Endothelial cell of hepatic sinusoid (primary cell): ENCODE measurements around the gene ASS1.

Experiments
- in situ Hi-C: cut with HindIII; loops from 2 replicates; pipeline ENCODE4 v1.10.0; 2017; ENCODE audit warnings: low sequenced_read_pairs

ASS1 gene

DNA sequence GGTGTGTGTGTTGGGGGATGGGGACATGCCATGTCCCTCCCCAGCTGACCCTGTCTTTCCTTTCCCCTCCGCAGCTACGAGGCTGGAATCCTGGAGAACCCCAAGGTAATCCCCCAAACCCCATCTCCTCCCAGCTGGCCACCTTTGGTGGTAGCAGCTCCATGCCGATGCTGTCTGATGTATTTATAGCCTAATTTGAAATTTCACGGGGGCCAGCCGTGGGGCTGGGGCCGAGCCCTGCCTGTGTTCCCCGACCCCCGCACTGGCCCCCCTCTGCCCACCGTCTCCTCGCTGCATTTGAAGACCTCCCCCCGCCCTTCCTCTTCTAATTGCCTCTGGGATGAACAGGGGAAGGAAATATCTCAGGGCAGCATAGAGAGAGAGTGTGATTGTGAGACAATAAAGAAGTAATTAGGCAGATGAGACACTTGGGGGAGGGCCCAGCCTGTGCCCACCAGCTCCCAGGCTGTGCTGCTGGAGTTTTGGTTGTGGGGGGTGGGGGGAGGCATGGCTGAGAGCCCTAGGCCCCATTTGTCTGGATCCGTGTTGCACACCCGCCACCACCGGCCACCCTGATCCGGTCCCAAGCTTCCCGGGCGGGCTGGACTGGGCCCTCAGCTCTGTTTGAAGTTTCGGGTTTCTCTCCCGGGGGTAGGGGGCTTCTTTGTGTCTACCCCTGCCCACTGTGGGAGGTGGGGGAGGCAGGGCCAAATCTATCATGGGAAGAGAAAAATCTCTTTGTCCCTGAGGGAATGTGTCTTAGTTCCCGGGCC, 26.8 kb downstream of the ASS1 start:
- in situ Hi-C loops: loop anchor here (5.0 kb wide), 2 partner anchors 136 to 226 kb away; no protein-coding TSS in a partner anchor

DNA sequence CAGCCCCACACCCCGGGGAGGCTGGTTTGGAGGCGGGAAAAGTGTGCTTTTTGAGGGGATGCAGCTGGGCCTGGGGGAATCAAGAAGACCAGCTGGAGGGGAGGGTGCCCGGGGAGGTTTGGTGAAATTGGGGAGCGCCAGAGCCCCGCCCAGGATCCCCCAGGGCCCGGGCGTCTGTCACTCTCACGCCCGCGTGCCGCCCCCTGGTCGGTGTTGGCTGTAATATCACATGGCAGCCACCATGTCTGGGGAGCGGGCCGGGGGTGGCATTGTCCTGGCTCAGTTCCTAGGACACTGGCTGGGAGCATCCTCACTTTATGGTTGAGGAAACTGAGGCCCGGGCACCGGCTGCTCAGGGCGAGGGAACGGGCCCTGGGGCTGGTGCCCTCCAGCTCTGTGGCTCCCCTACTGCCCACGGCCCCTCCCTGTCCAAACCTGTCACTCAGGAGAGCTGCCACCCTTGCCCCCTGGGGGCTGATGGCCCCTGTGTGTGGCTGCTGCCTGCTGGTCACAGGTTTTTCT, 27.5 kb downstream of the ASS1 start:
- in situ Hi-C loops: loop anchor here (5.0 kb wide), 2 partner anchors 135 to 225 kb away; no protein-coding TSS in a partner anchor

DNA sequence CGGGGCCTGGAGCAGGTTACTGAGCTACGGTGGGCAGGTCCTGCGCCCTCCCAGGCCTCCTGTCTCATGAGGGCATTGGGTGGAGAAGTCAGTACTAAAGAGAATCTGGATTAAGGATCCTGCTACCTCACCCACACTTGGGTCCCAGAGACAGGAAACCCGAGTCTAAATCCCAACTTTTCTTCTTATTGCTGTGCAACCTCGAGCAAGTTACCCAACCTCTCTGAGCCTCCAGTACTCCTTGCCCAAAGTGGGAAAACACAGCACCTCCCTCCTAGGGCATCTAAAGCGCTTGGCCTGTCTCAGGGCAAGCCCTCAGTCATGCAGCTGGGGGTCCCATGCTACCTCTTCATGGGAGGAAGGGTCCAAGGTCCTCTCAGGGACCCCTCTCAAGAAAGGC, 28.2 kb downstream of the ASS1 start:
- in situ Hi-C loops: loop anchor here (5.0 kb wide), 2 partner anchors 134 to 224 kb away; no protein-coding TSS in a partner anchor

DNA sequence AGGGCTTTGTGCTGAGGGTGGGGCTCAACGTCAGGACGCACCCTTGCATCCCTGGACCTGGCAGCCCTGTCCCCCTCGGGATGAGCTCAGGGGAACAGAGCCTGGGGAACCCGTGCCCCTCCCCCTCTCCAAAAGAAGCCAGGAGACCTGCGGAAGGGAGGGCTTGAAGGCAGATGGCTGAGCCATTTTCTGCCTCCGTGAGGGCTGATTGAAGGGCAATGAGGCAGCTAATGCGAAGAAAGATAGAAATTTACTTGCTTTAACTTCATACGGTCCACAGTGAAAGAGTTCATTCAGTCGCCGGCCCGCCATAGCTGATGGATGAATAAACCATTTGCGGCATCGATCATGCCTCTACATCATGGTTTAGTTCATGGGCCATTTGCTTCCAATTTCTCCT, 28.8 kb downstream of the ASS1 start:
- in situ Hi-C loops: loop anchor here (5.0 kb wide), 2 partner anchors 134 to 224 kb away; no protein-coding TSS in a partner anchor

DNA sequence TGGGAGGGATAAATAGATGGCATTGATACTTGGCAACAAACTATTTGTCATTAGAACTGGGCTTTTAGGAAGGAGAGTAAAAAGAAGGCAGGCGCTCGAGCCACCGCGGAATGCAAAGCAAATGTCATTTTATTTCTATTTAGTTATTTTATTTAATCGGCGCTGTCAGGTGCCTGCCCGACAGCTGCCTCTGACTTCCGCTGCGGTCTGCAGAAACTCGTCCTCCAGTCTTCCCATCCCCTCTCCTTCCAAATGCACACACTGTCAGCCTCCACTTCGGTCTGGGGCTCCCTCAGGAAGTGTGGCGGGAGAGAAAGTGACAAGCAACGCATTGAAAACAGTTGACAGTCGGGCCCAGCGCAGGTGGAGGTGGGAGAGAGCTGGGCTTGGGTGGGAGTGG, 29.3 kb downstream of the ASS1 start:
- in situ Hi-C loops: loop anchor here (5.0 kb wide), 2 partner anchors 133 to 223 kb away; no protein-coding TSS in a partner anchor

DNA sequence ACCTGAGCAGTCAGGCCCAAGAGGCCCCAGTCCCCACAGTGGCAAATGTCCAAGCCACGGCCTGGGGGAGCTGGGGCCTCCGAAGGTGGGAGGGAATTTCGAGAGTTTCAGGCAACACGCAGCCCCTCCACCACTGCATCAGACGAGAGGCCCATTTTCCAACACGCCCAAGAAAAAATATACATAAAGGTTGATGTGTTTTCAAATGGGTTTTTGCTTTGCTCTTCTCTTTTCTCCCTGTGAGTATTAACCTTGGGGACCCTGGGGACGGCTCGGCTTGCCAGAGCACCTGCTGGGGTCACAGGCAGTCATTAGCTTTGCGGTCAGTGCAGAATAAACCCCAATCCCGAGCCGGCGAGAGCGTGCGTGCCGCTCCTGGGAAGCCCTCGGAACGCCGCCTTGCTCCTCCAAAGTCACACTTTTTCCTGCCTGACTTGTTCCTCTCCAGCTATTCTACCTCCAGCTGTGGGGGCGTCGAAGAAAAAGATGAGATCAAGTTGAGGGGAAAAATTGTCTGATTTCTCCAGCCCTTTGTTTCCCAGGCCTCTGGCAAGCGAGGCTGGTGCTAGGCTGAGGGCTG, 31.5 kb downstream of the ASS1 start:
- in situ Hi-C loops: no loop called here

DNA sequence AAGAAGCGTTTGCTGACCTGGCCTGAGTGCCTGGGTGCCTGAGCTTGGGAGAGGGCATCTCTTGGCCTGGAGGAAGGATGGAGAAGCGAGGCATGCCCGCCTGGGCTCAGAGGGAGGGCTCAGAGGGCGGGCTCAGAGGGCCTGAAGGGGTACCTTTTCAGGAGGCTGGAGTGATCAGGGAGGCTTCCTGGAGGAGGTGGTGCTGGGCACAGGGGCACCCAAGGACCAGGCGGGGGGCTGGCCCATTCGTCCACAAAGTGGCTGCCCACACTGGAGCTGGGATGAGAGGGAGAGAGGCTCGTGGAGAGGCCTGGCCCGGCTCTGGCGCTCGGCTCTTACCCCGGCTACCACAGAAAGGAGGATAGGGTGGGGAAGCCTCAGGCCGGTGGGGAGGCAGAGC, 32.8 kb downstream of the ASS1 start:
- in situ Hi-C loops: no loop called here

DNA sequence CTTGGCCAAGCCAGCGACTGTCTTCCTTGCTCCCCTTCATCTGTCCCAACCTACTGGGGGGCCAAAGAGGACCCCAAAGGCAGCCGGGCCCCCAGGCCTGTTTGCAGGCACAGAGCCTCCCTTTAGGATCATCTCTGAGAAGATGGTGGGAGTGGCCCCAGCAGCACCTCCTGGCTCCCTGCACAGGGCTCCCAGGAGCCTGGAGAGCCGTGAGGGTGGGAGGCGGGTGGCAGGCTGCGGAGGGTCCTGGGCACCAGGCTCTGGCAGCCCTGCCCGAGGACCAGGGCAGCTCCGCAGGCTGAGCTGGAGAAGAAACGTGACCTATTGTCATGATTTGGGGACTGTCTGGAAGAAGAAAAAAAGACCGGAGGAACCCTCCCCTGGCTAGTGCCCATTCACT, 33.4 kb downstream of the ASS1 start:
- in situ Hi-C loops: no loop called here

DNA sequence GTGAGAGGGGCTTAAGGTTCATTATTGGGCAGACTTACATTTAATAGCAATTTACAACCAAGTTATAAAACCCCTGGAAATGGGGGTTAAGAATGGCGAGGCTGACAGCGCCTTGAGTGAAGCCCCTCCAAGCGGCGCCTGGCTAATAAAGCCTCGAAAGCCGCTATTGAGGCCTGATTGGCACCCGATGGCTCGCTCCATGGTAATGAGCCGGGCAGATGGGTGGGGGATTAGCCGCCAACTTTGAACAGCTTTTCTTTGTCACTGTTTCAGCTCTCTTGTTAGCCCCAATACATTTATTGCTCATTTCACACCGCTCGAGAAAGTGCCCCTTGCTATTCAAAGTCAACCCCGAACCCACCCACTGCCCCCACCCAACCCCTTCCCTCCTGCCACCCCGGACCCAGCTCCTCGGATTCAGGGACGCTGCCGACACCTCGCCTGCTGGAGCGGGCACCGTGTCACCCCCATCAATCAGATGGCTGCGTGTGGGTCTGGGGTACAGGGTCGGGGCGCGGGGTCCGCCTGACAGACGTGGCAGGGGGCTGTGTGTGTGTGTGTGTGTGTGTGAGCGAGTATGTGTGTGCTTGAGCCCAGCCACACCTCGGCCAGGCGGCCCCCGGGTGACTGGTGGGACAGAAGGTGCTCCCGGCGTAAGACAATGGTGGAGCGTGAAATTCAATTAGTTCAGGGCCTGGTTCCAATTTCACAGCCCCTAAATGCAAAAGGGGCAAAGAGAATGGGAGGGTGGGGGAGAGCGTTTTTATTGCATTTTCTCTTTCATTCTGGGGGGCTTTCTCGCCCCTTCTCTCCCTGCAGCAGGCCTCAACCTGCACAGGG, 34.2 kb downstream of the ASS1 start:
- in situ Hi-C loops: no loop called here

DNA sequence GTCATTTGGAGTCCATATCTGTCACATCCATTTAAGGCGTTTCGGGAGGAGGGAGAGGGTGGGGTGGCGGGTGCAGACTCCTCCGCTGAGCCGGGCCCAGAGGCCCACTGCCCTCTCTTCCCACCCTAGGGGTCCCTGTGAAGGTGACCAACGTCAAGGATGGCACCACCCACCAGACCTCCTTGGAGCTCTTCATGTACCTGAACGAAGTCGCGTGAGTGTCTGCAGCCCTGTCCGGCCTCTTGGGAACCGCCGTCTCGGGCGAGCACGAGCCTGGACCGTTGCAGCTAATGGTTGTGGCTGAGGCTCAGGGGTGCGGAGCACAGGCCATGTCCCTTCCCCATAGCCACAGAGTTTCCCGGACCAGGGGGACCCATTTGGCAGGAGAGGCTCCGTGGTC, 34.8 kb downstream of the ASS1 start:
- in situ Hi-C loops: no loop called here

DNA sequence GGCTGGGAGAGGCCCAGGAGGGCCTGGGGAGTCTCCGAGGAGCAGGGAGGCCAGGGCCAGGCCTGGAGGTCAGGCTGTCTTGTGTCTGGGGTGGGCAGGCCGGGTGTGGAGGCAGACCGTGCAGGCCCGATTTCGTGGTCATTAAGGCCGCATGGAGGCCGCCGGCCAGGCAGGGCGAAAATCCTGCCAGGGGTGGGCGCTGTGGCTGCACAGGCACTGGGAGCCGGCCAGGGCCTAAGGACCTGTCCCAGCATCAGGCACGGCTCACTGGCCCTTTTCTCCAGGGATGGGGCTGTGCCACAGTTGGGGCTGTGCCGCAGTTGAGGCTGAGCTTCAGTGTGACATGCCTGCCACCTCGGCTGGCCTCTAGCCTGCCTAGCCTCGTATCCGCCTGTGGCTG, 35.9 kb downstream of the ASS1 start:
- in situ Hi-C loops: no loop called here

DNA sequence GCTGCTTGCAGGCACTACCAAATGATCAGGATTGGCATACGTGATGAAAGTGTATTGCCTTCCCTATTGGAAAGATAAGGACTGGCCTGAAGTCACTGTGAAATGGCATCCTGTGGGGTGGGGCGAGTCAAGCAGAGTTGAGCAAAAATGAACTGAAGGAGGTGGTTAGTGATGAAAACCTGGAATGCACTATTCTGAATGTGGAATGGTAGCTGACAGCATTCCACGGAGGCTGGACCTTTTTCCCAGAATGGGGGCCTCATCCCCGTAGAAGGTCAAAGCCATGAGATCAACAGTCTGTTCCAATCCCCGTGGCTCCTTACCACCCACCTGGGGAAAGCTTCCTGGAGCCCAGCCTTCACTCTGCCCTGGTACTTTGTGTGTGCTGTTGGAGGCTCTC, 37.7 kb downstream of the ASS1 start:
- in situ Hi-C loops: no loop called here

DNA sequence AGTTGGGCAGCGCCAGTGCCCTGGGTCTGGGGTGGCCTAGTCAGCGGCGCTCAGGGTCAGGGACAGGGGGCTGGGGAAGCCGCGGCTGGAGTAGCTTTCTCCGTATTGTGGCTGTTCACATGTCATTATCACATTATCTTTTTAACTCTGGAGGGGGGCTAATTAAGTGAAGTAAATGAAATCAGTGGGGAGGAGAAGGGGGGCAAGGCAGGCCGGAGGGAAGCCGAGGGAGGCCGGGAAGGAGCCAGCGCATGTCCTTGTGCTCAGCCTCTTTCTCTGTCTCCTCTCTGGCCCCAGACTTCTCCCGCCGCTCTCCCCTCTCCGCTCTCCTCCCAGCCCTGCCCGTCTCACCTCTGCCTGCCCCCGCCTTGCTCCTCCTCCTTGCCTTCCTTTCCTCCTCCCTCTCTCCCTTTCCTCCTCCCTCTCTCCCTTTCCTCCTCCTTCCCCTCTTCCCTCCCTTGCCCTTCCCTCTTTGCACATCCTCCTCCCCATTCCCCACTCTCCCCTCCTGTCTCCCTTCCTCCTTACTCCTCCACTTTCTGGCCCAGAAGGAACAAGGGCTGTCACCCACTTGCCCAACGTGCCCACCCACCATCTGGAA, 38.7 kb downstream of the ASS1 start:
- in situ Hi-C loops: no loop called here

DNA sequence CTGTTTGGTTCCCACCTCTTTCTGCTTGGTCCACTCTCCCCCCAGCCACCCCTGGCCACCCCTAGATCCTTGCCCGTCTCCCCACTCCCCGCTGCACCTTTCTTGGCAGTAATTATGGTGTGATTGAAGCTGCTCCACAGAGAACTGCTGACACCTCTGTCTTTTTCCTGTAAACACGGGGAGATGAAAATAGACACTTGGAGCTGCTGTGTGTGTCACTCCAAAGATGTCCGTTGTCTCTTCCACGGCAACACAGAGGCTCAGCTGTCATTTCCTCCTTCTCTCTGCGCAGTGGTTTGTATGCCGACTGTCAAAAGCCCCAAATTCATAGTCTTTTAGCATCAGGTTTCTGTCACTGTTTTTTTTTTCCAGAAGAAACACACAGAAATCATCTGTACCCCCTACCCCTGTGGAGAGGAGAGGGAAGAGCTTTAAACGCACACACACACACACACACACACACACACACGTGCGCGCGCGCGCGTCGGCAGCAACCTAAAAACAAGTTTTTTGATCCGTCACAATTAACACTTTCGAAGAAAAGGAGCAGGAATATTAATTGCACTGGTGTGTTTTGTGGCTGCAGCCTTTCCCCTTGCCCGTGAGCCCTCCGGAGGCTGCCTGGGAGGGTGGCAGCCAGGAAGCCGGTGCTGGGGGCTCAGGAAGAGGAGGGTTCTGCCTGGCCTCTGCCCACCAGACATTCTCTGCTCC, 39.8 kb downstream of the ASS1 start:
- in situ Hi-C loops: no loop called here

DNA sequence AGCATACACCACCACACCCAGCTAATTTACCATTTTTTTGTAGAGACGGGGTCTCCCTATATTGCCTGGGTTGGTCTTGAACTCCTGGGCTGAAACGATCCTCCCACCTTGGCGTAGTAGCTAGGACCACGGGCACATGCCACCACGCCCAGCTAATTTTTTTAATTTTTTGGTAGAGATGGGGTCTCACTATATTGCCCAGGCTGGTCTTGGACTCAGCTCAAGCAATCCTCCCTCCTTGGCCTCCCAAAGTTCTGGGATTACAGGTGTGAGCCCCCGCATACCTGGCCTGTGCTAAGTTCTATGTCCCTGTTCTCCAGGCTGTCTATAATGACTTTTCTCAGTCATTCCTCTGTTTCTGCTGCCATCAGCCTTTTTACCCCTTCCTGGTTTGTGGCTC, 41.3 kb downstream of the ASS1 start:
- in situ Hi-C loops: no loop called here

DNA sequence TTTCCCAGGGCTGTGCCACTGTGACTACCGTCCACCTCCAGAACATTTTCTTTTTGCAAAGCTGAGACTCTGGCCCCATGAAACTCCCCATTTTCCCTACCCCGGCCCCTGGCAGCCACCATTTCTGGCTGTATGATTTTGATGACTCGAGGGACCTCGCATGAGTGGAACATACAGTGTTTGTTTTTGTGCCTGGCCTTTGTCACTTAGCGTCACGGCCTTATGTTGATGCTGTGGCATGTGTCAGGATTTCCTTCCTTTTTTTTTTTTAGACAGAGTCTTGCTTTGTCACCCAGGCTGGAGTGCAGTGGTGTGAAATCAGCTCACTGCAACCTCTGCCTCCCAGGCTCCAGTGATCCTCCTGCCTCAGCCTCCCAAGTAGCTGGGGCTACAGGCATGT, 42.7 kb downstream of the ASS1 start:
- in situ Hi-C loops: no loop called here

DNA sequence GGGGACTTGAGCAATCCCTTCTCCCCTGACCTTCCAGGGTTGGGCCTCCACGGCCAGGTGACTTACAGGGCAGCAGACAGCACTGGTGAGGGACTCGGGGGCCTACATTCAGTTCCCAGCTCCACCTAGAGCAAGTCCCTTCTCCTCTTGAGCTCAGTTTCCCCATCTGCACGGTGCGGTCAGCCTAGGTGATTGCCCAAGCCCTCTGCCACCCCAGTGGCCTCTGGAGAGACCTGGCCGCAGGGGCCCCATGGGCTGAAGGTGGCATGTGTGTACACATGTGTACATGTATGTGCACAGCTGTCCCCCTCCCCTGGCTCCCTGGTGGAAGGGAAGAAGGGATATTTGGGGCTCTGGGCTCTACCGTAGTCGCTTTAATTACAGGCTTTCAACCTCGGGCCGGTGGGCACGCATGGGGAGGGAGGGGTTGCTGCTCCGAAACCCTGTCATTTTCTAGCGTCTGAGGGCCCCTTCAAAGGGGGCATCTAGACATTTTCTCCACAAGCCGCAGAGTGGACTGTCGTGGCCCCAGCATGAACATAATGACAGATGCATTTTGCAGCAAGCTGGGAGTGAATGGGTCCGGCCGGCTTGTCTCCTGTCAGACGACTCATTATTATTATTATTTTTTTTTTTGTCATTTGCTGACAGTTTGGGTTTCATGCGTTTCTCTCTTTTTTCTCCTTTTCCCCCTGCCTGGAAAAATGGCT, 44.0 kb downstream of the ASS1 start:
- in situ Hi-C loops: no loop called here

DNA sequence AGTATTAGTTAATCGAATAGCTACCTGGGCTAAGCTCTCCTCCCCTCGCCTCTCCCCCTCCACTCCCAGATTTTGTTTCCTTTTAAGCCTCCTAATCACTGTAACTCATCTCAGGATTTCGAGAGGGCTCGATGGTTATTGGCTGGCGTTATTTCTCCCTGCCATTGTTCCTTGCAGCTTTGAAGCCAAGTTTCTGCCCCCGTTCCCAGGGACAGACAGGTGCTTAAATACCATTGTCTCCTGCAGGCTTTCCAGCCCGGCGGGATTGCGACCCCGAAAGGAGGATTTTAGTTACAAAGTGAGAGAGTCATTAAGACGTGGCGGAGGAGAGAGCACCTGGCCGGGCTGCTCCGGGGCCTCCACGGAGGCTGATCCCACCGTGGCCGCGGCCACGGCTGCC, 46.2 kb downstream of the ASS1 start:
- in situ Hi-C loops: no loop called here

DNA sequence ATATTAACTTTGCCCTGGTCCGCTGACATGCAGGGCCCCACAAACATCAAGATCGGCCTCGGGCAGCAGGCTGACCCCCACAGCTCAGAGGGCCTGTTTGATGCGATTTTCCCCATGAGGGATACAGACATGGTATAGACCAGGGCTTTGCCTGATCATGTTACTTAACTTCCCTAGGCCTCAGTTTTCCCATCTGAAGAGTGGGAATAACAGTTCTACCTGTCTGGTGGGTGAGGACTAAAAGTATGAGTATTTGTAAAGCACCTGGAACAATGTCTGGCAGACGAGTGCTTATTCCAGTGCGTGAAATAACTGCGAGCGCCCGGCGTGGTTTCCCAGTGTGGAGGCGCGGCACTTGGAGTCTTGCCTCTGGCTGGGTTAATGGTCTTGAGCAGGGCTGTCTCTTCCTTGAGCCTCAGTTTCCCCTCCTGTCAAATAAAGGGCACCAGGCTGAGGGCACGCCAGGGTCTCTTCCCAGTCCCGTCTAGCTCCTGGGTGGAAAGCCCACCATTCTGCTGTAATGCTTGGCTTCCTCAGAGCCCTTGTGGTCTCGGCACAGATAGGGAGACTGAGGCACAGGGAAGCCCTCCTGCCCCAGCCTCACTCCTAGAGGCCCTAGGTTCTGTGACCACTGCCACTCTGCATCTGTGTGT, 47.2 kb downstream of the ASS1 start:
- in situ Hi-C loops: no loop called here
